Activated naive CD8-positive, alpha-beta T cell treated with anti-CD3 and anti-CD28 coated beads for 36 hours (primary cell): ENCODE measurements around the gene AUTS2. TPM values are rescaled to one million over a fixed set of nuclear protein-coding genes. Genes with fewer than 3 reads are reported as not detected.

Experiments used
- DNase-seq: peaks from one replicate; pipeline ENCODE4 v3.0.0; 2021
- H3K27ac Mint-ChIP-seq: one replicate; pipeline ENCODE4 v1.8.0; 2022; ENCODE audit warnings: mild to moderate bottlenecking, moderate library complexity, mixed read lengths
- H3K27me3 Mint-ChIP-seq: one replicate; pipeline ENCODE4 v1.8.0; 2022; ENCODE audit warnings: mild to moderate bottlenecking, mixed read lengths
- H3K36me3 Mint-ChIP-seq: one replicate; pipeline ENCODE4 v1.8.0; 2021; ENCODE audit warnings: mild to moderate bottlenecking, mixed read lengths
- H3K4me1 Mint-ChIP-seq: one replicate; pipeline ENCODE4 v1.8.0; 2021; ENCODE audit warnings: mixed read lengths
- H3K4me3 Mint-ChIP-seq: one replicate; pipeline ENCODE4 v1.8.0; 2022; ENCODE audit warnings: mild to moderate bottlenecking, moderate library complexity, mixed read lengths
- H3K9me3 Mint-ChIP-seq: one replicate; pipeline ENCODE4 v1.8.0; 2022; ENCODE audit warnings: mixed read lengths
- total RNA-seq, 2 experiments: library from RNA; stranded (reverse); gene quantifications; one replicate each; pipeline ENCODE4 v1.2.3, GENCODE V29; 2021

AUTS2 gene
- total RNA-seq, 2 experiments from 2014 or later, result 0.58 to 0.78 TPM

- Mint-ChIP-seq H3K4me3 (no peak overlapping the region), H3K27me3 (no peaks in the 10 kb centered on the region)
Measured at GRCh38 chr7:69748530-69748929, 150.3 kb downstream of the AUTS2 start.

GRCh38 chr7:69749372-69749979, 151.2 kb downstream of the AUTS2 start:
- Mint-ChIP-seq H3K36me3 (no peaks in the 10 kb centered on the region), H3K4me3 (no peak overlapping the region)

More at GRCh38 chr7:69748530-69748929, 150.3 kb downstream of the AUTS2 start:
- H3K36me3 Mint-ChIP-seq, result no peaks in the 10 kb centered on the region
- no peaks in the 10 kb centered on the region for H3K9me3 Mint-ChIP-seq
- no peak for DNase-seq
- no peaks in the 10 kb centered on the region for H3K4me1 Mint-ChIP-seq
- H3K27ac Mint-ChIP-seq, result peak overlapping the region; percentile 5

GRCh38 chr7:69749994-69750393, 151.7 kb downstream of the AUTS2 start:
- Mint-ChIP-seq H3K36me3 (no peaks in the 10 kb centered on the region), H3K27me3 (no peaks in the 10 kb centered on the region), H3K4me1 (no peaks in the 10 kb centered on the region), H3K9me3 (no peaks in the 10 kb centered on the region), H3K27ac (no peak overlapping the region), H3K4me3 (no peak overlapping the region)
- DNase-seq, result no peak

More at GRCh38 chr7:69749372-69749979, 151.2 kb downstream of the AUTS2 start:
- DNase-seq, result no peak
- Mint-ChIP-seq H3K27ac (no peak overlapping the region), H3K9me3 (no peaks in the 10 kb centered on the region), H3K27me3 (no peaks in the 10 kb centered on the region), H3K4me1 (no peaks in the 10 kb centered on the region)

- no peaks in the 10 kb centered on the region for H3K4me1 Mint-ChIP-seq
- H3K4me3 Mint-ChIP-seq, result no peak overlapping the region
- no peaks in the 10 kb centered on the region for H3K27me3 Mint-ChIP-seq
- H3K27ac Mint-ChIP-seq, result no peak overlapping the region
- H3K36me3 Mint-ChIP-seq, result no peaks in the 10 kb centered on the region
- no peaks in the 10 kb centered on the region for H3K9me3 Mint-ChIP-seq
- DNase-seq, result no peak
Measured at GRCh38 chr7:69751026-69751425, 152.8 kb downstream of the AUTS2 start.

GRCh38 chr7:69753981-69754380, 155.7 kb downstream of the AUTS2 start:
- H3K36me3 Mint-ChIP-seq, result no peaks in the 10 kb centered on the region
- no peaks in the 10 kb centered on the region for H3K27me3 Mint-ChIP-seq
- no peak overlapping the region for H3K27ac Mint-ChIP-seq
- no peak for DNase-seq
- H3K4me1 Mint-ChIP-seq, result no peaks in the 10 kb centered on the region
- H3K9me3 Mint-ChIP-seq, result no peaks in the 10 kb centered on the region
- no peak overlapping the region for H3K4me3 Mint-ChIP-seq

GRCh38 chr7:69754476-69754875, 156.2 kb downstream of the AUTS2 start:
- Mint-ChIP-seq H3K9me3 (no peaks in the 10 kb centered on the region), H3K36me3 (no peaks in the 10 kb centered on the region), H3K4me1 (no peaks in the 10 kb centered on the region), H3K4me3 (no peak overlapping the region), H3K27ac (no peak overlapping the region), H3K27me3 (no peaks in the 10 kb centered on the region)
- DNase-seq, result no peak

GRCh38 chr7:69756235-69756634, 158.0 kb downstream of the AUTS2 start:
- H3K4me3 Mint-ChIP-seq, result no peak overlapping the region
- no peaks in the 10 kb centered on the region for H3K27me3 Mint-ChIP-seq
- no peak overlapping the region for H3K27ac Mint-ChIP-seq
- no peaks in the 10 kb centered on the region for H3K36me3 Mint-ChIP-seq
- DNase-seq, result no peak
- H3K4me1 Mint-ChIP-seq, result no peaks in the 10 kb centered on the region
- no peaks in the 10 kb centered on the region for H3K9me3 Mint-ChIP-seq

- no peaks in the 10 kb centered on the region for H3K27me3 Mint-ChIP-seq
- H3K27ac Mint-ChIP-seq, result no peak overlapping the region
- H3K4me1 Mint-ChIP-seq, result no peaks in the 10 kb centered on the region
- H3K4me3 Mint-ChIP-seq, result no peak overlapping the region
- H3K36me3 Mint-ChIP-seq, result no peaks in the 10 kb centered on the region
- DNase-seq, result no peak
- no peaks in the 10 kb centered on the region for H3K9me3 Mint-ChIP-seq
Measured at GRCh38 chr7:69757528-69757927, 159.3 kb downstream of the AUTS2 start.

- no peak overlapping the region for H3K27ac Mint-ChIP-seq
- no peaks in the 10 kb centered on the region for H3K9me3 Mint-ChIP-seq
- no peak for DNase-seq
- no peaks in the 10 kb centered on the region for H3K27me3 Mint-ChIP-seq
- H3K4me3 Mint-ChIP-seq, result no peak overlapping the region
- H3K36me3 Mint-ChIP-seq, result no peaks in the 10 kb centered on the region
- H3K4me1 Mint-ChIP-seq, result no peaks in the 10 kb centered on the region
Measured at GRCh38 chr7:69757981-69758430, 159.7 kb downstream of the AUTS2 start.

GRCh38 chr7:69759373-69759772, 161.1 kb downstream of the AUTS2 start:
- H3K36me3 Mint-ChIP-seq, result no peaks in the 10 kb centered on the region
- no peaks in the 10 kb centered on the region for H3K4me1 Mint-ChIP-seq
- H3K9me3 Mint-ChIP-seq, result no peaks in the 10 kb centered on the region
- H3K4me3 Mint-ChIP-seq, result no peak overlapping the region
- no peak overlapping the region for H3K27ac Mint-ChIP-seq
- no peaks in the 10 kb centered on the region for H3K27me3 Mint-ChIP-seq
- no peak for DNase-seq

- Mint-ChIP-seq H3K36me3 (no peaks in the 10 kb centered on the region), H3K27ac (no peak overlapping the region), H3K27me3 (no peaks in the 10 kb centered on the region), H3K4me3 (no peak overlapping the region), H3K9me3 (no peaks in the 10 kb centered on the region), H3K4me1 (no peaks in the 10 kb centered on the region)
- DNase-seq, result no peak
Measured at GRCh38 chr7:69761290-69761922, 163.1 kb downstream of the AUTS2 start.

- Mint-ChIP-seq H3K4me3 (no peak overlapping the region), H3K9me3 (no peaks in the 10 kb centered on the region), H3K27ac (no peak overlapping the region), H3K27me3 (no peaks in the 10 kb centered on the region), H3K36me3 (no peaks in the 10 kb centered on the region), H3K4me1 (no peaks in the 10 kb centered on the region)
- no peak for DNase-seq
Measured at GRCh38 chr7:69762821-69763352, 164.6 kb downstream of the AUTS2 start.

GRCh38 chr7:69763513-69763912, 165.2 kb downstream of the AUTS2 start:
- H3K27ac Mint-ChIP-seq, result no peak overlapping the region
- H3K9me3 Mint-ChIP-seq, result no peaks in the 10 kb centered on the region
- no peak overlapping the region for H3K4me3 Mint-ChIP-seq
- H3K36me3 Mint-ChIP-seq, result no peaks in the 10 kb centered on the region
- no peaks in the 10 kb centered on the region for H3K4me1 Mint-ChIP-seq
- no peaks in the 10 kb centered on the region for H3K27me3 Mint-ChIP-seq
- DNase-seq, result no peak

GRCh38 chr7:69764147-69764546, 165.9 kb downstream of the AUTS2 start:
- H3K4me3 Mint-ChIP-seq, result no peak overlapping the region
- DNase-seq, result no peak
- no peaks in the 10 kb centered on the region for H3K9me3 Mint-ChIP-seq
- no peaks in the 10 kb centered on the region for H3K4me1 Mint-ChIP-seq
- H3K36me3 Mint-ChIP-seq, result no peaks in the 10 kb centered on the region
- no peaks in the 10 kb centered on the region for H3K27me3 Mint-ChIP-seq
- H3K27ac Mint-ChIP-seq, result no peak overlapping the region

- no peaks in the 10 kb centered on the region for H3K27me3 Mint-ChIP-seq
- H3K27ac Mint-ChIP-seq, result no peak overlapping the region
- no peak for DNase-seq
- no peaks in the 10 kb centered on the region for H3K36me3 Mint-ChIP-seq
- H3K4me3 Mint-ChIP-seq, result no peak overlapping the region
- no peaks in the 10 kb centered on the region for H3K4me1 Mint-ChIP-seq
- no peaks in the 10 kb centered on the region for H3K9me3 Mint-ChIP-seq
Measured at GRCh38 chr7:69764681-69765080, 166.4 kb downstream of the AUTS2 start.

- no peak overlapping the region for H3K4me3 Mint-ChIP-seq
- H3K9me3 Mint-ChIP-seq, result no peaks in the 10 kb centered on the region
- DNase-seq, result no peak
- no peaks in the 10 kb centered on the region for H3K27me3 Mint-ChIP-seq
- no peak overlapping the region for H3K27ac Mint-ChIP-seq
- H3K36me3 Mint-ChIP-seq, result no peaks in the 10 kb centered on the region
- no peaks in the 10 kb centered on the region for H3K4me1 Mint-ChIP-seq
Measured at GRCh38 chr7:69765879-69766278, 167.6 kb downstream of the AUTS2 start.
